WTC11 (cell line): ENCODE results near the gene TAPBP. TPM values are rescaled to one million over a fixed set of nuclear protein-coding genes. Genes with fewer than 3 reads are reported as not detected.
A peak's percentile ranks its signal among the peaks of the same experiment; 100 is the strongest.
"Not testable (repeated sequence)": the region's sequence is repeated elsewhere in the genome, so short reads cannot be mapped to it uniquely, and the experiment has no call there.

Experiments
- ATAC-seq: fragments of 200-7000 bp; cut with Tn5 transposase; 2 replicates; pipeline ENCODE4 v1.10.0; 2021; ENCODE audit warnings: mild to moderate bottlenecking, moderate library complexity
- CTCF ChIA-PET: fragments of 300-600 bp; sonication (Branson Sonifier 250); formaldehyde crosslinking; loops from one replicate; lab custom pipeline; 2021; ENCODE audit warnings: antibody characterized with exemption; lab: Charles Lee
- POLR2A ChIA-PET: fragments of 350-600 bp; sonication (Branson Sonifier 250); formaldehyde crosslinking; loops from one replicate; lab custom pipeline; 2021; ENCODE audit warnings: antibody characterized with exemption; lab: Charles Lee
- DNase-seq: peaks from one replicate; pipeline ENCODE4 v3.0.0; 2021; ENCODE audit warnings: low spot score
- H3K27ac Mint-ChIP-seq: 2 replicates; pipeline ENCODE4 v1.8.0; 2021; ENCODE audit warnings: mixed read lengths
- H3K27me3 Mint-ChIP-seq: 2 replicates; pipeline ENCODE4 v1.8.0; 2021; ENCODE audit warnings: low read depth, mild to moderate bottlenecking, moderate library complexity, mixed read lengths
- H3K36me3 Mint-ChIP-seq: 2 replicates; pipeline ENCODE4 v1.8.0; 2021; ENCODE audit warnings: mixed read lengths
- H3K4me1 Mint-ChIP-seq: 2 replicates; pipeline ENCODE4 v1.8.0; 2022; ENCODE audit warnings: mixed read lengths
- H3K4me3 Mint-ChIP-seq: 2 replicates; pipeline ENCODE4 v1.8.0; 2021; ENCODE audit warnings: mild to moderate bottlenecking, moderate library complexity, mixed read lengths
- H3K9me3 Mint-ChIP-seq: 2 replicates; pipeline ENCODE4 v1.8.0; 2021; ENCODE audit warnings: mixed read lengths
- ATF1 ChIP-seq: sonication (generic); formaldehyde crosslinking; IDR thresholded peaks from 2 replicates; pipeline ENCODE4 v1.8.1; 2023; ENCODE audit warnings: mild to moderate bottlenecking, moderate library complexity, missing genetic modification reagents
- CREB1 ChIP-seq: sonication (generic); formaldehyde crosslinking; IDR thresholded peaks from 2 replicates; pipeline ENCODE4 v1.8.0; 2023; ENCODE audit warnings: mild to moderate bottlenecking, missing genetic modification reagents
- ELF4 ChIP-seq: sonication (generic); formaldehyde crosslinking; IDR thresholded peaks from 2 replicates; pipeline ENCODE4 v1.8.1; 2022; ENCODE audit warnings: low read depth, mild to moderate bottlenecking, moderate library complexity, missing genetic modification reagents
- EMX1 ChIP-seq: fragments of 250-450 bp; sonication (Bioruptor Pico); IDR thresholded peaks from 2 replicates; pipeline ENCODE4 v1.8.0; 2021; ENCODE audit warnings: mild to moderate bottlenecking
- ETV6 ChIP-seq: sonication (generic); formaldehyde crosslinking; IDR thresholded peaks from 2 replicates; pipeline ENCODE4 v1.8.1; 2022; ENCODE audit warnings: mild to moderate bottlenecking, missing genetic modification reagents
- MYBL2 ChIP-seq: sonication (generic); formaldehyde crosslinking; IDR thresholded peaks from 2 replicates; pipeline ENCODE4 v1.8.1; 2023; ENCODE audit warnings: mild to moderate bottlenecking, moderate library complexity, missing genetic modification reagents
- NFYB ChIP-seq: sonication (generic); formaldehyde crosslinking; conservative IDR thresholded peaks from 2 replicates; pipeline ENCODE4 v1.8.0; 2022; ENCODE audit warnings: low read depth, missing genetic modification reagents
- NR1H2 ChIP-seq: sonication (generic); formaldehyde crosslinking; IDR thresholded peaks from 2 replicates; pipeline ENCODE4 v1.9.0; 2021; ENCODE audit warnings: mild to moderate bottlenecking, moderate library complexity, missing genetic modification reagents
- OVOL2 ChIP-seq: fragments of 250-450 bp; sonication (Bioruptor Pico); IDR thresholded peaks from 2 replicates; pipeline ENCODE4 v1.9.0; 2021; ENCODE audit warnings: mild to moderate bottlenecking, borderline replicate concordance
- SMAD3 ChIP-seq: sonication (generic); formaldehyde crosslinking; IDR thresholded peaks from 2 replicates; pipeline ENCODE4 v1.8.0; 2022; ENCODE audit warnings: missing genetic modification reagents, mild to moderate bottlenecking, borderline replicate concordance
- SOX15 ChIP-seq: fragments of 250-450 bp; sonication (Bioruptor Pico); IDR thresholded peaks from 2 replicates; pipeline ENCODE4 v1.9.0; 2021; ENCODE audit warnings: mild to moderate bottlenecking
- ZNF121 ChIP-seq: sonication (generic); formaldehyde crosslinking; IDR thresholded peaks from 2 replicates; pipeline ENCODE4 v1.8.0; 2023; ENCODE audit warnings: missing genetic modification reagents
- ZNF219 ChIP-seq: sonication (generic); formaldehyde crosslinking; IDR thresholded peaks from 2 replicates; pipeline ENCODE4 v1.8.0; 2023; ENCODE audit warnings: missing genetic modification reagents, mild to moderate bottlenecking, borderline replicate concordance
- ZNF317 ChIP-seq: sonication (generic); formaldehyde crosslinking; IDR thresholded peaks from 2 replicates; pipeline ENCODE4 v1.8.1; 2023; ENCODE audit warnings: low read depth, mild to moderate bottlenecking, moderate library complexity, missing genetic modification reagents, borderline replicate concordance
- total RNA-seq: library from RNA; stranded (reverse); gene quantifications from 3 replicates; pipeline ENCODE4 v1.2.3, GENCODE V29; 2021
- TF ChIP-seq, protein P1 (sequence below): sonication (generic); formaldehyde crosslinking; IDR thresholded peaks from 2 replicates; pipeline ENCODE4 v1.8.1; 2023; ENCODE audit warnings: mild to moderate bottlenecking, moderate library complexity, missing genetic modification reagents
- TF ChIP-seq, protein P2 (sequence below): fragments of 250-450 bp; sonication (Bioruptor Pico); IDR thresholded peaks from 2 replicates; pipeline ENCODE4 v1.9.0; 2021; ENCODE audit warnings: moderate library complexity, mild to moderate bottlenecking, inconsistent platforms, borderline replicate concordance
- TF ChIP-seq, protein P3 (sequence below): sonication (generic); formaldehyde crosslinking; IDR thresholded peaks from 2 replicates; pipeline ENCODE4 v1.8.0; 2022; ENCODE audit warnings: mild to moderate bottlenecking, missing genetic modification reagents
- TF ChIP-seq, protein P4 (sequence below): sonication (generic); formaldehyde crosslinking; conservative IDR thresholded peaks from 2 replicates; pipeline ENCODE4 v1.8.1; 2022; ENCODE audit warnings: mild to moderate bottlenecking, missing genetic modification reagents
- TF ChIP-seq, protein P5 (sequence below): fragments of 250-450 bp; sonication (Bioruptor Pico); IDR thresholded peaks from 2 replicates; pipeline ENCODE4 v1.8.0; 2021; ENCODE audit warnings: mild to moderate bottlenecking
- TF ChIP-seq, protein P6 (sequence below): fragments of 250-450 bp; sonication (Bioruptor Pico); IDR thresholded peaks from 2 replicates; pipeline ENCODE4 v2.1.2; 2022; ENCODE audit warnings: mild to moderate bottlenecking, moderate library complexity
- TF ChIP-seq, protein P7 (sequence below): sonication (generic); formaldehyde crosslinking; IDR thresholded peaks from 2 replicates; pipeline ENCODE4 v1.8.1; 2022; ENCODE audit warnings: mild to moderate bottlenecking, missing genetic modification reagents, moderate library complexity, borderline replicate concordance
- TF ChIP-seq, protein P8 (sequence below): sonication (generic); formaldehyde crosslinking; IDR thresholded peaks from 2 replicates; pipeline ENCODE4 v1.8.1; 2022; ENCODE audit warnings: mild to moderate bottlenecking, moderate library complexity, missing genetic modification reagents
- TF ChIP-seq, protein P9 (sequence below): sonication (generic); formaldehyde crosslinking; IDR thresholded peaks from 2 replicates; pipeline ENCODE4 v1.8.0; 2022; ENCODE audit warnings: mild to moderate bottlenecking, missing genetic modification reagents

The TAPBP gene
- total RNA-seq, 1 experiment from 2014 or later, result 43.5 TPM

DNA sequence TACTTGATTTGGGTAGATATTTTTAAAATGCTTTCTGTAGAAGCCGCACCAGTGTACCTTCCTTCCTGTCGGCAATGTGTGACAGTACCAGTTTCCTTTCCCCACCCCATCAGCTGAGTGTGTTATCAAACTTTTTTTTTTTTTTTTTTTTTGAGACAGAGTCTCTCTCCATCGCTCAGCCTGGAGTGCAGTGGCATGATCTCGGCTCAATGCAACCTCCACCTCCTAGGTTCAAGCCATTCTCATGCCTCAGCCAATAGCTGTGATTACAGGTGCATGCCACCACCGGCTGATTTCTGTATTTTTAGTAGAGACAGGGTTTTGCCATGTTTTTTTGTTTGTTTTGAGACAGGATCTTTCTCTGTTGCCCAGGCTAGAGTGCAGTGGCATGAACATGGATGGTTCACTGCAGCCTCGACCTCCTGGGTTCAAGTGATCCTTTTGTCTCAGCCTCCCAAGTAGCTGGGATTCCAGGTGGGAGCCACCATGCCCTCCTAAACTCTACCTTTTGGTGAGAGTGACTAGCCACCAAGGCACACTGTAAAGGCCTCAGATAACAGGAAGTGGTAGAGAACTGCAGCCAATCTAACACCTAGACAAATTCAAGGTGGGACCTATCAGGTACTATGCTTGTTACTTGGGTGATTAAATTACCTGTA is 30.2 kb upstream of the TAPBP start (continued):
- no peak for TF ChIP-seq NFYB (CRISPR knock-in tag)
- TF ChIP-seq, protein P1, sequence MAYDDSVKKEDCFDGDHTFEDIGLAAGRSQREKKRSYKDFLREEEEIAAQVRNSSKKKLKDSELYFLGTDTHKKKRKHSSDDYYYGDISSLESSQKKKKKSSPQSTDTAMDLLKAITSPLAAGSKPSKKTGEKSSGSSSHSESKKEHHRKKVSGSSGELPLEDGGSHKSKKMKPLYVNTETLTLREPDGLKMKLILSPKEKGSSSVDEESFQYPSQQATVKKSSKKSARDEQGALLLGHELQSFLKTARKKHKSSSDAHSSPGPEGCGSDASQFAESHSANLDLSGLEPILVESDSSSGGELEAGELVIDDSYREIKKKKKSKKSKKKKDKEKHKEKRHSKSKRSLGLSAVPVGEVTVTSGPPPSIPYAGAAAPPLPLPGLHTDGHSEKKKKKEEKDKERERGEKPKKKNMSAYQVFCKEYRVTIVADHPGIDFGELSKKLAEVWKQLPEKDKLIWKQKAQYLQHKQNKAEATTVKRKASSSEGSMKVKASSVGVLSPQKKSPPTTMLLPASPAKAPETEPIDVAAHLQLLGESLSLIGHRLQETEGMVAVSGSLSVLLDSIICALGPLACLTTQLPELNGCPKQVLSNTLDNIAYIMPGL (CRISPR knock-in tag), result no peak
- no peak for TF ChIP-seq ZNF317
- TF ChIP-seq CREB1 (CRISPR knock-in tag), result no peak

DNA sequence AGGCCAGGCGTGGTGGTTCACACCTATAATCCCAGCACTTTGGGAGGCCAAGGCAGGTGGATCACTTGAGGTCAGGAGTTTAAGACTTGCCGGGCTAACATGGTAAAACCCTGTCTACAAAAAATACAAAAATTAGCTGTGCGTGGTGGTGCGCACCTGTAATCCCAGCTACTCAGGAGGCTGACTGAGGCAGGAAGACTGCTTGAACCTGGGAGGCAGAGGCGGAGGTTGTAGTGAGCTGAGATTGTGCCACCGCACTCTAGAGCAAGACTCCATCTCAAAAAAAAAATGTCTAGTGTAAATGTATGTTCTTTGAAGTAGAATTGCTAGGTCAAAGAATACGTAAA is 29.7 kb upstream of the TAPBP start:
- H3K4me3 Mint-ChIP-seq, H3K4me1 Mint-ChIP-seq, H3K27me3 Mint-ChIP-seq, H3K27ac Mint-ChIP-seq, DNase-seq, ATAC-seq, H3K9me3 Mint-ChIP-seq, POLR2A ChIA-PET, H3K36me3 Mint-ChIP-seq: not testable (repeated sequence)
- CTCF ChIA-PET, result interaction anchor here (0.6 to 1.9 kb wide), 5 partner anchors 22 to 178 kb away, joined by 3 to 5 read pairs (median 3); no protein-coding TSS in a partner anchor

DNA sequence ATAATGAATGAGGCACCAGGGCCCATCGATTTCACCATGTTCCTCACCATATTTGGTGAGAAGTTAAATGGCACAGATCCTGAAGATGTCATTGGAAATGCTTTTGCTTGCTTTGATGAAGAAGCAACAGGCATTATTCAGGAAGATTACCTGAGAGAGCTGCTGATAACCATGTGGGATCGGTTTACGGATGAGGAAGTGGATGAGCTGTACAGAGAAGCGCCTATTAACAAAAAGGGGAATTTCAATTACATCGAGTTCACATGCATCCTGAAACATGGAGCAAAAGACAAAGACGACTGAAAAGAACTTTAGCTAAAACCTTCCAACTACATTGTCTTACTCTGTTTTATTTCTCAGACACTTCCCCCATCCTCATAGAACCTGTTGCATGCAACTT is 25.3 kb upstream of the TAPBP start:
- DNase-seq, result no peak
- no peaks in the 10 kb centered on the region for H3K36me3 Mint-ChIP-seq
- H3K4me3 Mint-ChIP-seq, result no peak overlapping the region
- H3K4me1 Mint-ChIP-seq, result no peaks in the 10 kb centered on the region
- CTCF ChIA-PET, result interaction anchor here (1.0 kb wide), 1 partner anchor 39 kb away, joined by 4 read pairs; no protein-coding TSS in a partner anchor
- peak overlapping the region; percentile 13; the same call in 1 of the 2 replicates for H3K27ac Mint-ChIP-seq
- ATAC-seq, result no peak
- POLR2A ChIA-PET, result no interaction called here
- H3K27me3 Mint-ChIP-seq, result no peaks in the 10 kb centered on the region
- TF ChIP-seq, protein P2, sequence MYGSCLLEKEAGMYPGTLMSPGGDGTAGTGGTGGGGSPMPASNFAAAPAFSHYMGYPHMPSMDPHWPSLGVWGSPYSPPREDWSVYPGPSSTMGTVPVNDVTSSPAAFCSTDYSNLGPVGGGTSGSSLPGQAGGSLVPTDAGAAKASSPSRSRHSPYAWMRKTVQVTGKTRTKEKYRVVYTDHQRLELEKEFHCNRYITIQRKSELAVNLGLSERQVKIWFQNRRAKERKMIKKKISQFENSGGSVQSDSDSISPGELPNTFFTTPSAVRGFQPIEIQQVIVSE (CRISPR knock-in tag), result no peak
- TF ChIP-seq, protein P3, sequence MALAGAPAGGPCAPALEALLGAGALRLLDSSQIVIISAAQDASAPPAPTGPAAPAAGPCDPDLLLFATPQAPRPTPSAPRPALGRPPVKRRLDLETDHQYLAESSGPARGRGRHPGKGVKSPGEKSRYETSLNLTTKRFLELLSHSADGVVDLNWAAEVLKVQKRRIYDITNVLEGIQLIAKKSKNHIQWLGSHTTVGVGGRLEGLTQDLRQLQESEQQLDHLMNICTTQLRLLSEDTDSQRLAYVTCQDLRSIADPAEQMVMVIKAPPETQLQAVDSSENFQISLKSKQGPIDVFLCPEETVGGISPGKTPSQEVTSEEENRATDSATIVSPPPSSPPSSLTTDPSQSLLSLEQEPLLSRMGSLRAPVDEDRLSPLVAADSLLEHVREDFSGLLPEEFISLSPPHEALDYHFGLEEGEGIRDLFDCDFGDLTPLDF (CRISPR knock-in tag), result no peak
- TF ChIP-seq ZNF219 (CRISPR knock-in tag), result no peak
- no peak for TF ChIP-seq MYBL2 (CRISPR knock-in tag)
- TF ChIP-seq ETV6 (CRISPR knock-in tag), result no peak
- TF ChIP-seq, protein P4, sequence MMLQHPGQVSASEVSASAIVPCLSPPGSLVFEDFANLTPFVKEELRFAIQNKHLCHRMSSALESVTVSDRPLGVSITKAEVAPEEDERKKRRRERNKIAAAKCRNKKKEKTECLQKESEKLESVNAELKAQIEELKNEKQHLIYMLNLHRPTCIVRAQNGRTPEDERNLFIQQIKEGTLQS (CRISPR knock-in tag), result no peak
- TF ChIP-seq, protein P5, sequence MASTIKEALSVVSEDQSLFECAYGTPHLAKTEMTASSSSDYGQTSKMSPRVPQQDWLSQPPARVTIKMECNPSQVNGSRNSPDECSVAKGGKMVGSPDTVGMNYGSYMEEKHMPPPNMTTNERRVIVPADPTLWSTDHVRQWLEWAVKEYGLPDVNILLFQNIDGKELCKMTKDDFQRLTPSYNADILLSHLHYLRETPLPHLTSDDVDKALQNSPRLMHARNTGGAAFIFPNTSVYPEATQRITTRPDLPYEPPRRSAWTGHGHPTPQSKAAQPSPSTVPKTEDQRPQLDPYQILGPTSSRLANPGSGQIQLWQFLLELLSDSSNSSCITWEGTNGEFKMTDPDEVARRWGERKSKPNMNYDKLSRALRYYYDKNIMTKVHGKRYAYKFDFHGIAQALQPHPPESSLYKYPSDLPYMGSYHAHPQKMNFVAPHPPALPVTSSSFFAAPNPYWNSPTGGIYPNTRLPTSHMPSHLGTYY (CRISPR knock-in tag), result no peak
- TF ChIP-seq CREB1 (CRISPR knock-in tag), result no peak
- no peak for TF ChIP-seq ZNF121
- TF ChIP-seq NR1H2 (CRISPR knock-in tag), result no peak
- TF ChIP-seq, protein P6, sequence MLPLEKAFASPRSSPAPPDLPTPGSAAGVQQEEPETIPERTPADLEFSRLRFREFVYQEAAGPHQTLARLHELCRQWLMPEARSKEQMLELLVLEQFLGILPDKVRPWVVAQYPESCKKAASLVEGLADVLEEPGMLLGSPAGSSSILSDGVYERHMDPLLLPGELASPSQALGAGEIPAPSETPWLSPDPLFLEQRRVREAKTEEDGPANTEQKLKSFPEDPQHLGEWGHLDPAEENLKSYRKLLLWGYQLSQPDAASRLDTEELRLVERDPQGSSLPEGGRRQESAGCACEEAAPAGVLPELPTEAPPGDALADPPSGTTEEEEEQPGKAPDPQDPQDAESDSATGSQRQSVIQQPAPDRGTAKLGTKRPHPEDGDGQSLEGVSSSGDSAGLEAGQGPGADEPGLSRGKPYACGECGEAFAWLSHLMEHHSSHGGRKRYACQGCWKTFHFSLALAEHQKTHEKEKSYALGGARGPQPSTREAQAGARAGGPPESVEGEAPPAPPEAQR (CRISPR knock-in tag), result no peak
- TF ChIP-seq ELF4 (CRISPR knock-in tag), result no peak
- no peak for TF ChIP-seq OVOL2
- TF ChIP-seq, protein P7, sequence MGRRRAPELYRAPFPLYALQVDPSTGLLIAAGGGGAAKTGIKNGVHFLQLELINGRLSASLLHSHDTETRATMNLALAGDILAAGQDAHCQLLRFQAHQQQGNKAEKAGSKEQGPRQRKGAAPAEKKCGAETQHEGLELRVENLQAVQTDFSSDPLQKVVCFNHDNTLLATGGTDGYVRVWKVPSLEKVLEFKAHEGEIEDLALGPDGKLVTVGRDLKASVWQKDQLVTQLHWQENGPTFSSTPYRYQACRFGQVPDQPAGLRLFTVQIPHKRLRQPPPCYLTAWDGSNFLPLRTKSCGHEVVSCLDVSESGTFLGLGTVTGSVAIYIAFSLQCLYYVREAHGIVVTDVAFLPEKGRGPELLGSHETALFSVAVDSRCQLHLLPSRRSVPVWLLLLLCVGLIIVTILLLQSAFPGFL, result no peak
- no peak for TF ChIP-seq SMAD3
- TF ChIP-seq, protein P8, sequence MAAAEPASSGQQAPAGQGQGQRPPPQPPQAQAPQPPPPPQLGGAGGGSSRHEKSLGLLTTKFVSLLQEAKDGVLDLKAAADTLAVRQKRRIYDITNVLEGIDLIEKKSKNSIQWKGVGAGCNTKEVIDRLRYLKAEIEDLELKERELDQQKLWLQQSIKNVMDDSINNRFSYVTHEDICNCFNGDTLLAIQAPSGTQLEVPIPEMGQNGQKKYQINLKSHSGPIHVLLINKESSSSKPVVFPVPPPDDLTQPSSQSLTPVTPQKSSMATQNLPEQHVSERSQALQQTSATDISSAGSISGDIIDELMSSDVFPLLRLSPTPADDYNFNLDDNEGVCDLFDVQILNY (CRISPR knock-in tag), result no peak
- TF ChIP-seq SOX15 (CRISPR knock-in tag), result no peak
- TF ChIP-seq, protein P9, sequence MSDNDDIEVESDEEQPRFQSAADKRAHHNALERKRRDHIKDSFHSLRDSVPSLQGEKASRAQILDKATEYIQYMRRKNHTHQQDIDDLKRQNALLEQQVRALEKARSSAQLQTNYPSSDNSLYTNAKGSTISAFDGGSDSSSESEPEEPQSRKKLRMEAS (CRISPR knock-in tag), result no peak
- TF ChIP-seq ATF1, result no peak
- no peak for TF ChIP-seq EMX1 (CRISPR knock-in tag)
- no peaks in the 10 kb centered on the region for H3K9me3 Mint-ChIP-seq
